Fibroblast of peridontal ligament (primary cell): Measurements from ENCODE around the gene EPC1.
"Not testable (repeated sequence)": the region's sequence is repeated elsewhere in the genome, so short reads cannot be mapped to it uniquely, and the experiment has no call there.

Experiments
- DNase-seq: peaks from one replicate; pipeline ENCODE4 v3.0.0-alpha.2; 2010; ENCODE audit errors: extremely low read depth

EPC1 gene

GRCh38 chr10:32372000-32372875 is 25.3 kb upstream of the EPC1 start:
- peak; percentile 53 for DNase-seq

- no peak for DNase-seq
Observed at GRCh38 chr10:32371101-32371500, 24.1 kb upstream of the EPC1 start.

DNA sequence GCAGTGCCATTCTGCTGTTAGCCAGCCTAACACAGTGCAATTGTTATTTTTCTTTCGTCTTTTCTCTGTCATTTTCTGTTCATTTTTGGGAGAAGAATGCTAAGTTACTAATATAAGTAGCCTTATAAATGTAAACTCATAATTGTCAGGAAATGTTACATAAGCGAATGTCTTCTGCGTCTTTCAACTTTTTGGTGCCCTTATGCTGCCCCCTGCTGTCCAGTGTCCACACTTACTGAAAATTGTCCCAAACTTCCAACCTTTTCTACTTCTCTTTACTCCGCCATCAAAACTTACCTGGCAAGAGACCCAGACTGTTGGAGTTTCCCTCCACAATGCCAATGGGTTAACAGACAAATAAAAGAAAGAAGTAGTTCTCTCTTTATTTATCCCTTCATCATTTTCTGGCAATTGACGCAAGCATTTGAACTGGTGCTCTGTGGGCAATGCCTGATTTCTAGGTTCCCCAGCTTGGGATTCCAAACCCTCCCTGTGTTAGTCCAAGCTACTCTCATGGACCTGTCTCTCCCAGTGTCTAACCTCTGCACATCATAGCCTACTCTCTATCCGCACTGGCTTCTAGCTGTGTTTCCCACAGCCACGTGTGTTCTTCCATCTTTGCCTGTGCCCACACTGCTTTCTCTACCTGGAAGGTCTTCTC is 21.0 kb upstream of the EPC1 start:
- peak; percentile 85 for DNase-seq

DNA sequence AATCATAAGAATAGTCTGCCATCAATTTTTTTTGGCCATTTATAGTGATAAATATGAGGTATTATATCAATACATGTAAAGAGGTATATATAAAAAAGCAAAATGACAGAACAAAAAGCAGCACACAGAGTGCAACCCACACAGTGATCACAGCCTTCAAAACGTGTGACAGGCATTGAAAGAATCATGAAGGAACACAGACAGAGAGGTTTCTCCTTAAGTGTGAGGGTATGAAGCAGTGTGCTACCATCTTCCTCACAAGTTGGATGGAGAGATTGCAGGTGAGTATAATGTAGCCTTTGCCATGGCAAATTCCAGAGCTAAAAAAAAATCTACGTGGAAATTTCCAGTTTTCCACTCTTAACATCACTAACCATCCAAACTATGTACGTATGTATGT is 19.6 kb upstream of the EPC1 start:
- DNase-seq, result no peak

GRCh38 chr10:32366111-32366510 is 19.2 kb upstream of the EPC1 start:
- DNase-seq, result no peak

DNA sequence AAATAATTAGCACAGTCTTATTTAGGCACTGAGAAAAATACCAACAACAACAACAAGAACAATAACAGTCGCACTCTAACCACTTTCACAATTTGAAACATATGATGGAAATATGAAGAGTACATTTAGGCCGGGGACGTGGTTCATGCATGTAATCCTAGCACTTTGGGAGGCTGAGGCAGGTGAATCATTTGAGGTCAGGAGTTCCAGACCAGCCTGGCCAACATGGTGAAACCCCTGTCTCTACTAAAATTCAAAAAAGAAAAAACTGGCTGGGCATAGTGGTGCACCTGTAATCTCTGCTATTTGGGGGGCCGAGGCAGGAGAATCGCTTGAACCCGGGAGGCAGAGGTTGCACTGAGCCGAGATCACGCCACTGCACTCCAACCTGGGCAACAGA is 18.4 kb upstream of the EPC1 start:
- DNase-seq, result not testable (repeated sequence)

- no peak for DNase-seq
Observed at GRCh38 chr10:32362571-32362970, 15.6 kb upstream of the EPC1 start.

- no peak for DNase-seq
Observed at GRCh38 chr10:32360884-32361283, 13.9 kb upstream of the EPC1 start.

DNA sequence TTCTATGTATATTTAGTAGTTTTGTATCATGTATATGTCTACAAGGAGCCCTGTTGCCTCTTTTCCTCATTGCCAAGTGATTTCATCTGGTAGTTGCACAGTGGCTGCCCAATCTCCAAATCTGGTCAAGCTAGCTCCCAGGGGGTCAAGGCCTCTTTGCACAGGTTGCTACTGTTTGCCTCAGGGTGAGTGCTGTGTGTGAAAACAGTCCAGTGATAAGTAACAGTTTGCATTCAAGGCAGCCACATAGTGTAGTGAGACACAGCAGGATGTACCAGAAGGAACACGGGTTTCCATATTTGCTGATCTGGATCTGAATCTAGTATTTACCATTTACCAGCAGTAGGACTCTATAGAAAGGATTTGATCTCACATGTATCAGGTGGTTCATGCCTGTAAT is 13.3 kb upstream of the EPC1 start:
- DNase-seq, result no peak

DNA sequence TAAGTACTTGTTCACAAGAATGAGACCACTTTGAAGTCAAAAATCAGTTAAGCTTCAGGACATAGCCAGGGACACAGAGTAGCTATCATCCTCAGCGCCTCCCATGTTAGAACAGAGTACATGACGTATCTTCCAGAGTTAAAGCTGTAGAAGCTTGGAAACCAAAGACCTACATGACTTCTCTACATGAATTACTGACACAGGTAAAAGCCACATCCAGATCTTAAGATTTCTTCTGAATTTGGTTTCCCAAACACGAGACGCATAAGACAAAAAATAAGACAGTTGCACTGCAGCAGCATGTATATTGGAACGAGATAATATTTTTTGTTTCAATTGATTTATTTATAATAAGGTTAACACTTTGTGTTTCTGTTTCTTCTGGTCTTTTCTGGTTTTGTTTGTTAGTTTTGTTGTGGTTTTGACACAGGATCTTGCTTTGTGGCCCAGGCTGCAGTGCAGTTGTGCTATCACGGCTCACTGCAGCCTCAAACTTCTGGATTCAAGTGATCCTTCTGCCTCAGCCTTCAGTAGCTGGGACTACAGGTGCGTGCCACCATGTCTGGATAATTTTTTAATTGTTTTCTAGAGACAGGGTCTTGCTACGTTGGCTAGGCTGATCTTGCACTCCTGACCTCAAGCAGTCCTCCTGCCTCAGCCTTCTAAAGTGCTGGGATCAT is 10.2 kb upstream of the EPC1 start:
- no peak for DNase-seq

- DNase-seq, result not testable (repeated sequence)
Observed at GRCh38 chr10:32354690-32355089, 7.7 kb upstream of the EPC1 start.

DNA sequence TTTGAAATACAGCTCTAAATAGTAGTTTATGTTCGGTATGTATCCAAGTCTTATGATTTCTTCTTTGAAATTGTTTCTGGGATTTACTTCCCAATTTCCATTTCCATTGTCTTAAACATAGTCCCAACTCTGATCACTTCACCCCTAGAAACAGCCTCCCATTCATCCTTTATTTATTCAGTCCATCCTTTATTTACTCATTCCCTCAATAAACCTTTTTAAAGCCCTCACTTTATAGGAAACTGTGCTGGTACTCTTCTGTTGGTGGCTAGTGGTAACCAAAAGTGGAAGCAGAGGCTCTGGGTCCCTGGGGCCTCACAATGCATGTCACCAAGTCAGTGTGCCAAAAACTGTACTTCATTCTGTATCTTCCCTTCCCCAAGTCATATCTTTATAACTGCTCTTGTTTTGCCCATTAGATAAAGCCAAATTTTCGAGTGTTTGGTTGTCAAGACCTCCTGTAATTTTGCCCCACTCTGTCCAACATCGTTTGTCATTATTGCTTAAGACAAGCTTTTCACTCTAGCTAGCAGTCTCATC is 3.9 kb upstream of the EPC1 start:
- DNase-seq, result no peak

DNA sequence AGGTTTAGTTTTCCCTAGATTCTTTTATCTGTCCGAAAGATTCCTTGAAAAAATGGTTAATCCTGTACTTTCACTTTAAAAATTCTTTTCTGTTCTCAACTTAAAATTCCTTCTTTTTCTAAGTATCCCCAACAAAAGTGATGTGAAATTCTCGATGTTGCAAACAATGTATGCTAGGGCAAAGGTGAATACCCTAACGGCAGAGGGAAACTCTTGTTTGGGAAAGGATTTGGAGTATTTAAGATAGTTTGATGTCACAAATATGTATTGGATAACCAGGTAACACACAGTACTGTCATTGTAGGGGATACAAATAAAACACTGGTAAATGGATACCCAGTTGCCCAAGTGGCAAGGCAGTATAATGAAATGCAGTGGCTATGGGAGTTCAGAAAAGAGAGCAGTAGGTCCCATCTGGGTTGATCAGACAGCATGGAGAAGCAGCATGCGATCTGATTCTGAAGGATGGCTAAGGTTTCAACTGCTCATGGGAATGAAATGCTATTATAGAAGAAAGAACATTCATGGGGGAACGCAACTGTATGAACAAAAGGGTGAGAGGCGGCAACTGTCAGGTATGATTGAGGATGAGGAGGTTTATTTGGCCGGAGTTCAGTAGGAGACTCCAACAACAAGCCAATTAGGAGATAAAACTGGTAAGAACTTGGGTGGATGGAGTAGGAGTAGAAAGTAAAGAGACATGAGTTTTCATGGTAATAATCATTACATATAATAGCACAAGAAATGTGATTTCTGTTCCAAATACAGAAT is 3.2 kb upstream of the EPC1 start:
- DNase-seq, result no peak

DNA sequence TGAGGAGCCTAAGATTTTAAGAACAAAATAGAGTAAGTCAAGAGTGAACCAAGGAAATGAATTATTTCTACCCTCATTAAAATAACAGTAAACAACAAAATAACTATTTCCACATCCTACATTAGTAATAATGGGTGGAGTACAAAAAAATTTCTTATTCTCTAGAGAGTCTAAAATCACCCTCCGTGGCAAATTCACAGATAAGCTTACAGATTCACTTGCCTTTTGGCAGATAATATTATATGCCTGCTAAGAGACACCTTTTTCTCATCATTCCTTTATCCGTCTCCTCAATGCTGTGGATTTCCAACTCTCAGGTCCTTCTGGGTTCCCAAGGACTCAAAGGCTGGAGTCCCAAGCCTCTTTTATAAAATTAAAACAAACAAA is 2.2 kb upstream of the EPC1 start:
- no peak for DNase-seq

- DNase-seq, result no peak
Observed at GRCh38 chr10:32348297-32349198, 1.6 kb upstream of the EPC1 start.

DNA sequence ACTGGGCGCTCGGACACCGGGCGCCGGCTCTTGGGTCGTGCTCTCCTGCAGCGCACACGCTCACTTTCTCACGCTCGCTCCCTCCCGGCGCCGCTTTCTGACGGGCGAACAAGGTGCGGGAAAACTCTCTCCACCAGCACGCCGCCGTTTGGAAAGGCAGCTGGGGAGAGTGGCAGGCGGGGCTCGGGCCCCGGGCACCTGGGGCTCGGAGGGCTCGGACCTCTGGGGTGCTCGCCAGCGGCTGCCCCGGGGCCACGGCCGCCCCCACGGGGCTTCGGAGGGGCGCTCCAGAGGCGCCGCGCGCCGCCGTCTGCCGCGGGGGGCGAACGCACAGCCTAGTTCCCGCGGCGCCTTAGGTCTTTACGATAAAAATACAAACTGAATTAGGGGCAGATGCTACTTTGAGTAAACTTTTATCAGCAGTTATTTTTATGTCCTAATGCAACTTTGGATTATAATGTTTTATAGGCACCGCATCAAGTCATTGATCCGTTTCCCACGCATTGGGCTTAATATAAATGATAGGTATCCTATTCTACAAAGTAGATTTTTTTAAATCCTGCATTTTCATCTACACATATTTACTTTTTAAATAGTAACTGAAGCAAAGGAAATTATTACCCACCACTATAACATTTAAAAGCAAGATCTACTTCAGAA is 535 bp upstream of the EPC1 start:
- peak; percentile 28 for DNase-seq

- peak; percentile 94 for DNase-seq
Observed at GRCh38 chr10:32346134-32346550, 816 bp downstream of the EPC1 start.

GRCh38 chr10:32341596-32341995 is 5.4 kb downstream of the EPC1 start:
- DNase-seq, result no peak

DNA sequence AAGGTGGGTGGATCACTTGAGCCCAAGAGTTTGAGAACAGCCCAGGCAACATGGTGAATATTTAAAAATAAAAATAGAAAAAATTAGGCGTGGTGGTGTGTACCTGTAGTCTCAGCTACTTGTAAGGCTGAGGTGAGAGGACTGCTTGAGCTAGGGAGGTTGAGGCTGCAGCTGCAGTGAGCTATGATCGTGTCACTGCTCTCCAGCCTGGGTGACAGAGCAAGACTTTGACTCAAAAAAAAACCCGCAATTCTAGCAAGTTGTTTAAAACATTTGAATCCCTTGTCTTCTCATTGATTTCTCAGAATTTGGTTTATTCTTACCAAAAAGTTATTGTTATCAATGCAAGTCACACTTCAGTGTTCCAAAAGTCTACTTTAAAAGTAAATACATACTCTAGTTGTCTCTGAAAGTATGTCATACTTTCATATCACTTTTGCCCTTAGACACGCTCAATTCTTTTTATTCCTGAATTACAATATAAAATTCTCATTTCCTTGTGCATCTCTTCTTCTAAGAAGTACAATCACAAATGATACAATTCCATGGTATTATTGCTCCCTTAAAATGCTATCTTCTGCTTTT is 6.3 kb downstream of the EPC1 start:
- DNase-seq, result no peak

- DNase-seq, result no peak
Observed at GRCh38 chr10:32338262-32338661, 8.7 kb downstream of the EPC1 start.
